HG03378 (cell line): Measurements from ENCODE around the gene RRH.

Experiments used
- ATAC-seq: cut with Tn5 transposase; IDR thresholded peaks from one replicate; pipeline ENCODE4 v1.9.1; 2021; ENCODE audit warnings: mild to moderate bottlenecking, moderate library complexity; ENCODE audit not compliant: unreplicated experiment

RRH gene

DNA sequence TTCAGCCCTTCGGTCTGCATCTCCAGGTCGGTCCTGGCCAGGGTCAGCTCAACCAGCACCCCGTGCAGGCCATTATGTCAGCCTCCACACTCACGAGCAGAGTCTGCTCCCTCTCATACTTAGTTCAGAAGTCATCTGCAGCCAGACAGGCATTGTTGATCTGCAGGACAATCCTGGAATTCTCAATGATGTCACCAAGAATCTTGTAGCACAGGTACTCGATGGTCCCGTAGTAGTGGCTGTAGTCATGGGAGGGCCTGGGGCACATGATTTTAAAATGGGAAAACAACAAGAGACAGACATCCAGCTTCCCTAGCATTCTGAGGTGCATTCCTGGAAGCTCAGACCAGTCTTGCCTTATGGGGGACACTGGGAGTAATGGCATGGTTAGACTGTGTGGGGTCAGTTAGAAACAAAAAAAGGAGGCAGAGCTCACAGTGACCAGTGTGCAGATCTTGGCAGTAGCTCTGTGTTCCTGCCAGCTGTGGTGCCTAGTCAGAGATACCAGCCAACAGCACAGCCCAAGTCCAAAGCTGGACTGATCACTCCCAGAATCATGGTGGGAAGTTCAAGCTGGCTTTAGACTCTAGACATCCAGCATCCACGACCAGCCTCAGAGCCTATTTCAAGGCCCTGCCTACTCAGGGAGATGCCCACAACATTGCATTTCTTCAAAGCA is 52.0 kb downstream of the RRH start:
- ATAC-seq: no peak

DNA sequence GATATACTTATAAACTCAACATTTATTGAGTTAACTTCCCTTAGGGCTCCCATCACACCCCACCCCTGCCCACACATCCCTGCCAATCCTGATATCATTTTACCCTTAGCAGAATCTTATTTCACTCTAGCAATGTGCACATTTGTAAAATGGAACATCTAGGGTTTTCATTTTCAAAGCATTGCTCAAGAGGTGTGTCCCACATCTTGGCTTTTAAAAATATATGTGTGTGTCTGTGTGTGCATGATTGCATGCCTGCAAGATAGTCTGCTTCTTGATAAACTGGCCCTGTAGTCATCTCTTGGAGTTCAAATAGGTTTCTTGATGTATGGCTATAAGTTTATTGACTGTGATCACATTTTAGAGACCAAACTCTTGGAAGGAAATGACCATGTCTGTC is 58.5 kb downstream of the RRH start:
- ATAC-seq: no peak

DNA sequence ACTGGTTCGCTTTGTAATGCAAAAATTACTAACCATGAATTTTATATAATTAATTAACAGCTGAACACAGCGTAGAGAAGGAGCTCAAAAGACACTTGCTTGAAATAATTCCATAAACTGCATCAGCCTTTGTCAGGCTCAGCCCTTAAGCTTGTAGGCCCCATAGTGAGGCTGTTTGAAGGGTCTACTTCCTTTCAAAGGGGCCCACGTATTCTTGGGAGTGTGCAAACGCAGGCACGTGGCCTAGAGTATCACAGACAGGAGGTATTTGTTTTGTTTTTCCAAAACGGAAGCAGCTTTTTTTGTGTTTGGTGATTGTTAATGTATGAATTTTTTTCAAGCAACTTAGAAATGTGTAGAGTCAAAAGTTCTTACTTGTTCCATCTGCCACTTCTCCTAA is 59.3 kb downstream of the RRH start:
- ATAC-seq: no peak

DNA sequence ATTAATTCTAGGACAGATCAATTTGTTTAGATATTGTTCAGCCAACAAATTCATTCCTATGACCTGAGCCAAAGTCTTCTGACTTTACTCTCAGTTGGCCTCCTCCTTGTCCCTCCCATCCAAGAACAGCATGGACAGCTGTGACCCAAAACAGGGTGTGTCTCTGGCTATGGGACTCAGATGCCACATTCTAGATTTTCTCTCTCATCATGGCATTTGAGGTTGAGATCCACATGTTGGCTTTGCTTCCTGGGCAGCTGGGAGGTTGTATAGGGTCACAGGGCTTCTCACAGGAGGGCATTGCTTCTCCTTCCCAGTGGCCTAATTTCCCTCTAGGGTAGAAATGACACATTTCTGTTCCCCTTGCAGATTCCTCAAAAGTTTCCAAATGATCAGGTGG is 62.3 kb downstream of the RRH start:
- no peak for ATAC-seq
